Dermis microvascular lymphatic vessel endothelial cell (primary cell): ENCODE data around the gene MSH6. TPM values are rescaled to one million over a fixed set of nuclear protein-coding genes. Genes with fewer than 3 reads are reported as not detected.

ENCODE experiments used
- DNase-seq, 2 donors: peaks; one replicate each; pipeline versions ENCODE4 v3.0.0 to v3.0.0-alpha.2; 2010; ENCODE audit warnings: low read depth in 2 of 2
- total RNA-seq: library from RNA; depleted of rRNA; stranded (reverse); fragments of >200 nt; gene quantifications from 2 replicates; pipeline ENCODE4 v1.2.1, GENCODE V29; 2014

Gene MSH6
- total RNA-seq, 1 donor from 2014 or later = 19.1 TPM

- no peak for DNase-seq
These were observed 4.1 kb upstream of the MSH6 start for GRCh38 chr2:47778698-47779425.

GRCh38 chr2:47779426-47779790, 3.5 kb upstream of the MSH6 start:
- peak in 1 of 2 donors; percentile 45 for DNase-seq

GRCh38 chr2:47782381-47782670, 619 bp upstream of the MSH6 start:
- no peak for DNase-seq

- DNase-seq = peak in 1 of 2 donors; percentile 59
These were observed 774 bp downstream of the MSH6 start for GRCh38 chr2:47783486-47784351.

- DNase-seq = peak in 1 of 2 donors; percentile 6
These were observed 1.5 kb downstream of the MSH6 start for GRCh38 chr2:47784352-47784851.

GRCh38 chr2:47785986-47786385, 3.0 kb downstream of the MSH6 start:
- no peak for DNase-seq

- no peak for DNase-seq
These were observed 13.2 kb downstream of the MSH6 start for GRCh38 chr2:47796090-47796697.

GRCh38 chr2:47798631-47799030, 15.7 kb downstream of the MSH6 start:
- no peak for DNase-seq

- DNase-seq = no peak
These were observed 16.2 kb downstream of the MSH6 start for GRCh38 chr2:47799031-47799609.

GRCh38 chr2:47801118-47801517, 18.2 kb downstream of the MSH6 start:
- DNase-seq = no peak

GRCh38 chr2:47803363-47803762, 20.4 kb downstream of the MSH6 start:
- no peak for DNase-seq

GRCh38 chr2:47803770-47804169, 20.8 kb downstream of the MSH6 start:
- DNase-seq = no peak

- no peak for DNase-seq
These were observed 22.9 kb downstream of the MSH6 start for GRCh38 chr2:47805850-47806249.

- DNase-seq = peak in 1 of 2 donors; percentile 9
These were observed 25.7 kb downstream of the MSH6 start for GRCh38 chr2:47808614-47809013.

GRCh38 chr2:47809903-47810302, 27.0 kb downstream of the MSH6 start:
- no peak for DNase-seq

GRCh38 chr2:47810850-47811249, 27.9 kb downstream of the MSH6 start:
- no peak for DNase-seq

GRCh38 chr2:47811668-47812067, 28.7 kb downstream of the MSH6 start:
- no peak for DNase-seq

- DNase-seq = no peak
These were observed 32.8 kb downstream of the MSH6 start for GRCh38 chr2:47815764-47816163.

- no peak for DNase-seq
These were observed 35.8 kb downstream of the MSH6 start for GRCh38 chr2:47818777-47819176.

- DNase-seq = no peak
These were observed 36.9 kb downstream of the MSH6 start for GRCh38 chr2:47819834-47820233.

GRCh38 chr2:47822518-47822917, 39.6 kb downstream of the MSH6 start:
- DNase-seq = no peak

GRCh38 chr2:47833516-47833968, 50.6 kb downstream of the MSH6 start:
- no peak for DNase-seq
